Stimulated activated CD8-positive, alpha-beta memory T cell treated with anti-CD3 and anti-CD28 coated beads, Interleukin-12 subunit alpha, Interleukin-12 subunit beta, amount 100 ng/mL, for 24 hours (primary cell): ENCODE measurements around the gene ZC3H15.
"Not testable (repeated sequence)": the region's sequence is repeated elsewhere in the genome, so short reads cannot be mapped to it uniquely, and the experiment has no call there.

Experiments
- DNase-seq: peaks from one replicate; pipeline ENCODE4 v3.0.0-alpha.2; 2020; ENCODE audit errors: extremely low read depth

The ZC3H15 gene

DNA sequence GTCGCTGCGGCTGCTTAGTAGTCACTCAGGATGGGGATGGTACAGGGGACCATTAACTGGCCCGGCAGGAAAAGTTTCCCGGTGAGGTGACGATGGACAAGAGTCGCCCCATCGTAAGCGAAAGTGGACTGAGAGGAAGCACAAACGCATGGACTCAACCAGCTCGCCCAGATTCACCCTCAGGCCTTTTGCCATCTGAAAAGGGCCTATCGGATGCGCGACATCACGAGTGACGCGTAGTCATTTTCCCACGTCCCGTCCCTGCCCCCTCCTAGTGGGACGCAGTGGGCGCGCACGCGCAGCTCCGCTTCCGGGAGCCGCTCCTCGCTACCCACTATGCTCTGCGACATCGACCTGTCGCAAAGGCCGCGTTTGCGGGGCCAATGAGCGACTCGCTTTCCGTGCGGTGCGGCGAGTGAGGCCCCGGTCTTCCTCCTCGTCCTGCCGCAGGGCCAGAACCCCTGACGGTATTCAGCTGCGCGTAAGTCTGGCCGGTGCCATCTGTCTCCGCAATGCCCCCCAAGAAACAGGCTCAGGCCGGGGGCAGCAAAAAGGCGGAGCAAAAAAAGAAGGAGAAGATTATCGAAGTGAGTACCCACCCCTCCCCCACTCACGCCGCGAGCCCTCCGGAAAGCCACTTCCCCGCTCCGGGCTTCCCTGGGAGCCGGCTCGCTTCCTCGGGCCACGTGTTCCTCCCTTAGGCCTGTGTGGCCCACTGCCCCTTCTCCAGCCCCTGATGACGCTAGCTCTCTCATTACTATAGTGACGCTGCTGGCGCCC, at the start of gene ZC3H15:
Gene ZC3H15, plus strand, starts transcription at position 390 of the 780 bp plus-strand sequence. Its CDS starts 123 bp downstream, at position 513.
- DNase-seq = peak; percentile 89

DNA sequence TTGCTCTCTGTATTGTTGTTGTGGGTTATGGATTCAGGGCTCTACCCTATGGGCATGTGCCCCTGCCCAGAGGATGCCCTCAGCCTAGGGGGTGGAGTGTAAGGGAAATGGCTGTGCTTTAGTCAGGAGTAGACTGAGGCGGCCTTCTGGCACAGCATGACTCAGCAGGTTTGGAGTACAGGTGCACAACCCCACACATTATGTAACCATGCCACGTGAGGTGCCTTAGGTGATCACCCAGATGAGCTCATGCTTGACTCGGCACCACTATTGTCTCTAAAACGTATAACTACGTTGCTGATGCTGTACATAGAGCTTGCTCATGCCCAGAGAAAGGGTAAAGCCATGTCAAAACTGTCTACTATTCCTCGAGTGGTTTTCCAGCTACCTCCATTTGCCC, 48.3 kb upstream of the ZC3H15 start:
- DNase-seq = no peak

DNA sequence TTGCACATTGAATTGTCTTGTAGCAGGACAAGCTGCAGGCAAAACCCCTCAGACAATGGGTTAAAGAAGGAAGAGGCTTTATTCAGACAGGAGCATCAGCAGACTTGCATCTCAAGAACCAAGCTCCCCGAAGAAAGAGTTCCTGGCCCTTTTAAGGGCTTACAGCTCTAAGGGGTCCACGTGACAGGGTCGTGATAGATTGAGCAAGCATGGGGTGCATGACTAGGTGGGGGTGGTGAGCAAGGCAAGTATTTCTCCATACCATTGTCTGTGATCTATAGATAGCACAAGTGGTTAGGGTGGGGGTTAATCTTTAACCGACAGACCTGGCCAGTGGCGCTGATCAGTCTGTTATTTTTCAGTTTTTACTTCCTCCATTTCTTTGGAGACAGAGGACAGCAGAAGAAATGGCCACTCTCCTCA, 46.4 kb upstream of the ZC3H15 start:
- not testable (repeated sequence) for DNase-seq

DNA sequence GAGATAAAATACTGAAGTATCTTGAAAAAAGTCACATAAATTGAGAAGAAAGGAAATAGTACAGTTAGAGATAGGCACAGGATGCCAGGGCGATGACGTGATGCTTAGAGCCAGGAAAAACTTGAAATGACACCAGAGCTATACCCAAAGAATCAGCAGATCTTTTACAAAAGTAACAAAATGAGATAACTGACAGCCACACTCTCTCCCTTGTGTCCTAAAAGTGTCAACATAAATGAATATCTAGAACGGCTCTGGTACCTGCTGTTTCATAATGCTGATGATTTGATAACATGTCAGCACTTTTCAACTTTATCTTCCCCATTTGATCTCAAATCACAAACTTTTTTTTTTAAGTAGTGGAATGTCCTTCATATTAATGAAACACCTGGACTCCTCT, 45.6 kb upstream of the ZC3H15 start:
- DNase-seq = no peak

DNA sequence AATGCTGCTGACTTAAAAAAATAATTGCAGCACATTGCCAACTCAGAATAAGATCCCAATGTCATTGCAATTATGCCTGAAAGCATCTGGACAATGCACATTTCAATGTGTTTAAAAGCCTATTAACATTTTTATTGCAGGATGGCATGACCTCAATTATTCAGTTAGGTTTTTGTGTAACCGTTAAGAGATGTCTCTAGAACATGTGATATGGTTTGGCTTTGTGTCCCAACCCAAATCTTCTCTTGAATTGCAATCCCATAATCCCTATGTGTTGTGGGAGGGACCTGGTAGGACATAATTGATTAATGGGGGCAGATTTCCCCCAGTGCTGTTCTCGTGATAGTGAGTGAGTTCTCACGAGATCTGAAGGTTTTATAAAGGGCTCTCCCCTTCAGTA, 43.2 kb upstream of the ZC3H15 start:
- DNase-seq = no peak

DNA sequence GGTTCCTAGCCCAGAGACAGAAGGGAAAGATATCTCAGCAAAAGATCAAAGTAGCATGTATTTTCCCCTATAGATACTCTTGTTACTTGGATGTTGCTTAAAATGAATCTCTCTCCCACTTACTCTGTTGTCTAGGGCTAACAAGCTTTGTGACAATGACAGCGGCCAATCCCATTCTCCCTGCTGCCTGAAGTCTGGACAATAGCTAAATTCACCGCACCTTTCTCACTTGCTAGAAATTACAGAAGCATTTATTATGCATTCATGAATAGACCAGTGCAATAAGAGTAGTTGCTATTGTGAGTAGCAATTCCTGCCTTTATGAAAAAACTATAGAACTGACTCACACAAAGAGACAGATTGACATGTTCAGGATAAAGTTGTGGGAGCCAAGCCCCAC, 42.2 kb upstream of the ZC3H15 start:
- DNase-seq = no peak

DNA sequence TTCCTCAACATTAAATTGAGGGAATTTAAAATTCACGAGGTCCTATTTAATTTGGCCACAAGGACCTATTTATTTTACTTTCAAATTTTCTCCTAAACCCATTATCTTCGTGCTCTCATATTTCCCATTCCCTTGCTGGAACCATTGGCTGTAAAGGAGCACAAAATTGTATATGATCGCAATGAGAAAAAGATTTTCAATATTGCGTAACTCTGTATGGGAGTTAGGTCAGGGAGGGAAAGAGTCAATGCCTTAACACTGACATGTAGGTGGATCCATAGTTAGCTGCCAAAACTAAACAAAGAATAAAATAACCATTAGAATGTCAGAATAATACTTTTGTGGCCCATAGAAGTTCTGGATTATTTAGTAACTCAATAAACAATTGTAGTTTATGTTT, 40.6 kb upstream of the ZC3H15 start:
- DNase-seq = no peak

DNA sequence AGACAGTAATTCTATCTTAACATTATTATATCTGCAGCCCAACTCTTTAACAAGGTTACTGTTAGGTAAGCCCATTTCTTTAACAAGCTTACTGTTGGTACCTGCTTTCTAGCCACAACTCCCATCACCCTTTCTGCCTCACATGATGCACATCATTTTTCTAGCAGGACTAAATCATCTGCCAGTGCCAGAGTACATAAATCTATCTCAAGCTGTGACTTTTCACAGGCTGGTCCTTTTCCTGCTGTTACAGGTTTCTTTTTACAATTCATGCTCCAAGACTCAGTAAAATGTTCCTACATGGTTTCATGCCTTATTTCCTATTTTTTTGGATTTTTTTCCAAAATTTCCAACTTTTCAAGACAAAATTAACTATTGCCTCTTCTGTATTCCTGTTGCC, 30.4 kb upstream of the ZC3H15 start:
- DNase-seq = no peak

DNA sequence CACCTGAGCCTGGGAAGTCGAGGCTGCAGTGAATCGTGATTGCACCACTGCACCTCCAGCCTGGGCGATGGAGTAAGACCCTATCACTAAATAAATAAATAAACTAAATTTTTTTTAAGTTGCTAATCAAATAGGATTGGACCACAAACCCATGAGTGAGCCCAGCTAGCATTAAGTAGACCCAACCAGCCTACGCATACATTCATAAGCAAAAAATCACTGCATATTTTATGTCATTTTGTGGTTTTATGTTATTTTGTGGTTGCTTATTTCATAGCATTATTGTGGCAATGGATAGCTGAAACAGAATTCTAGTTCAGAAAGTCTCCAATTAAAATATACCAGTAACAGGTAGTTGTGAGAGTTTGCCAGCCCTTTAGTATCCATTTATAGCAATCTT, 29.1 kb upstream of the ZC3H15 start:
- DNase-seq = no peak

DNA sequence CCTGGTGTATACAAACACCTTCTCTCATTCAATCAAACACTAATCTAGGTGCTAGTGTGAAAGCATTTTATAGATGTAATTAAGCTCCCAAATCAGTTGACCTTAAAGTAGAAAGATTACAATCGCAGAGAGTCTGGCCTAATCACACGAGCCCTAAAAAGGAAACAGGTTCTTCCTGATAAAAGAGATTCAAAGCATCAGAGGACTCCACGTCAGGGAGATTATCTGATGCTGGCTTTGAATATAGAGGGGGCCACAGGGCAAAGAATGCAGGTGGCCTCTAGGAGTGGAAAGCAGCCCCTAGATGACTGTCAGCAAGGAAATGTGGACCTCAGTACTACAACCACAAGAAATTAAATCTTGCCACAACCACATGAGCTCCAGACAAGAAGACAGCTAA, 28.2 kb upstream of the ZC3H15 start:
- DNase-seq = no peak

DNA sequence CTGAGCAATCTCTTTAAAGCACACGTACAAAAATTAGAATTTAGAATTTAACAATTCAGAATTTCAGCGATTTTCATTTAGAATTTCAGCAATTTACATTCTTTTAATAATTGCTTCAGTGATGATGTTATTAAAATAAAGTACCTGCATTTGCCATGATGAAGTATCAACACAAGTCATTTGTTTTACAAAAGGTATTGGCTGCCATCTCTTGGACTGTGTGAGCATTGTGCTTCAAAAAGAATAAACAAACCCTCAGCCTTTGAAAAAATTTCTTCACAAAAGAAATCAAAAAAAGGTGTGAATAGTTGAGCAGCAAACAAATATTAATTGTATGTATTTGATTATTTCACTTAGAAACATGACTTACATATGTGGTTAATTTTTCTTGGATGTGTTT, 27.1 kb upstream of the ZC3H15 start:
- no peak for DNase-seq

DNA sequence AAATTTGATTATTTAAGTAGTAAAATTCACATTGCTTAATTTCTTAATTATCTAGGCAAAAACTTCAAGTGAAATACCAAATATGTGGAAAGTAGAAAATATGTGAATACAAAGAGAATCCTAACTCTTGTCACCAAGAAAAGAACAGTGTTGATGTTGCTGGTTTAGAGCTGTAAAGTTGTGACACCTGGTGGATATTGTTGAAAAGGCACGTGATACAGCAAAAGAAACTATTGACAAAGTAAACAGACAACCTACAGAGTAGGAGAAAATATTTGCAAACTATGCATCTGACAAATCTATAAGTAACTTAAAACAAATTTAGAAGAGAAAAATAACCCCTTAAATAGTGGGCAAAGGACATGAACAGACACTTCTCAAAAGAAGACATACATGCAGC, 25.6 kb upstream of the ZC3H15 start:
- DNase-seq = no peak

DNA sequence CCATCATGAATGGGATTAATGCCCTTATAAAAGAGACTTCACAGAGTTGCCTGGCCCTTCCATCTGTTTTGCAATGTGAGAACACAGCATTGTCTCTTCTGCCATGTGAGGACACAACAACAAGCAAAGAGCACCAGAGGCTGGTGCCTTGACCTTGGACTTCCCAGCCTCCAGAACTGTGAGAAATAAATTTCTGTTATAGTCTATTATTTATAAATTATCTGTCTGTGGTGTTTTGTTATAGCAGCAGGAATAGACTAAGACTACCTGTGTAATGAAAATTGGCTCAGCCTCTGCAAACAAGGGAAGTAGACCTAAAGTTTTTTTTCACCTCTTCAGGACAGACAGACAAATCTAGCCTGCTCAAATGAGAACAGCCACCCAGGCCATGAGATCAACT, 19.3 kb upstream of the ZC3H15 start:
- no peak for DNase-seq

DNA sequence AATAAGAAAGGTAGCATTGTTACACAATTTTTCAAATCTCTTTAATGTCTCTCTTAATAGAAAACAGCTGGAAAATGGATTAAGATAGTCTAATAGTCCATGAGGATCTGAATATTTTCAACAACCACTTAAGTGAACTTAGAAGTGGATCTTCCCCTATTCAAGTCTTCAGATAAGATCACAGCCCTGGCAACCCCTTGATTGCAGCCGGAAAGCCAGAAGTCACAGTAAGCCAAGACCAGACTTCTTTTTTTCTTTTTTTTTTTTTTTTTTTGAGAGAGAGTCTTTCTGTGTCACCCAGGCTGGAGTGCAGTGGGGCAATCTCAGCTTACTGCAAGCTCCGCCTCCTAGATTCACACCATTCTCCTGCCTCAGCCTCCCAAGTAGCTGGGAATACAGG, 18.6 kb upstream of the ZC3H15 start:
- DNase-seq = no peak

DNA sequence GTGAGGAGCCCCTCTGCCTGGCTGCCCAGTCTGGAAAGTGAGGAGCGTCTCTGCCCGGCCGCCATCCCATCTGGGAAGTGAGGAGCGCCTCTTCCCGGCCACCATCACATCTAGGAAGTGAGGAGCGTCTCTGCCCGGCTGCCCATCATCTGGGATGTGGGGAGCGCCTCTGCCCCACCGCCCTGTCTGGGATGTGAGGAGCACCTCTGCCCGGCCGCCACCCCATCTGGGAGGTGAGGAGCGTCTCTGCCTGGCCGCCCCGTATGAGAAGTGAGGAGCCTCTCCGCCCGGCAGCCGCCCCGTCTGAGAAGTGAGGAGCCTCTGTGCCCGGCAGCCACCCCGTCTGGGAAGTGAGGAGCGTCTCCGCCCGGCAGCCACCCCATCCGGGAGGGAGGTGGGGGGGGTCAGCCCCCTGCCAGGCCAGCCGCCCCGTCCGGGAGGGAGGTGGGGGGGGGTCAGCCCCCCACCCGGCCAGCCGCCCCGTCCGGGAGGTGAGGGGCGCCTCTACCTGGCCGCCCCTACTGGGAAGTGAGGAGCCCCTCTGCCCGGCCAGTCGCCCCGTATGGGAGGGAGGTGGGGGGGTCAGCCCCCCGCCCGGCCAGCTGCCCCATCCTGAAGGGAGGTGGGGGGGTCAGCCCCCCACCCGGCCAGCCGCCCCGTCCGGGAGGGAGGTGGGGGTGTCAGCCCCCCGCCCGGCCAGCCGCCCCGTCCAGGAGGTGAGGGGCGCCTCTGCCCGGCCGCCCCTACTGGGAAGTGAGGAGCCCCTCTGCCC, 13.2 kb upstream of the ZC3H15 start:
- not testable (repeated sequence) for DNase-seq

DNA sequence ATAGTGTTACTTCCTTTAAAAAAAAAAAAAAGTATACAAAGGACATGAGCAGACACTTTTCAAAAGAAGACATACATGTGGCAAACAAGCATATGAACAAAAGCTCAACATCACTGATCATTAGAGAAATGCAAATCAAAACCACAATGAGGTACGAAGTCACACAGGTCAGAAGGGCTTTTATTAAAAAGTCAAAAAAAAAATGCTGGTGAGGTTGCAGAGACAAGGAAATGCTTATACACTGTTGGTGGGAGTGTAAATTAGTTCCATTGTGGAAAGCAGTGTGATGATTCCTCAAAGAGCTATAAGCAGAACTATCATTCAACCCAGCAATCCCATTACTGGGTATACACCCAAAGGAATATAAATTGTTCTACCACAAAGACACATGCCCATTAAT, 11.8 kb upstream of the ZC3H15 start:
- not testable (repeated sequence) for DNase-seq

DNA sequence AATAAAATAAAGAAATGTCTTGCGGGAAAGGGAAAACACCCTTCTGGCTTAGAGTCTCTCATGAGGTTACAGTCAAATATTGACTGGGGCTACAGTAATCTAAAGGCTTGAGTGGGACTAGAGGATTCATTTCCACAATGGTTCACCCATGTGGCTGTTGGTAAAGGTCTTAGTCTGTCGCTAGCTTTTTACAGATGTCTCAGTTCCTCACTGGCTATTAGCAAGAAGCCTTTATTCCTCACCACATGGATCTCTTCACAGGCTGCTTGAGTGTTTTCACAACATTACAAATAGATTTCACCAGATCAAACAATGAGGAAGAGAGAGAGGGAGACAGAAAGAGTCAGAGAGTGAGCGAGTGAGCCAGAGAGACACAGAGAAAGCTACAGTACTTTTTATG, 8.3 kb upstream of the ZC3H15 start:
- DNase-seq = no peak

DNA sequence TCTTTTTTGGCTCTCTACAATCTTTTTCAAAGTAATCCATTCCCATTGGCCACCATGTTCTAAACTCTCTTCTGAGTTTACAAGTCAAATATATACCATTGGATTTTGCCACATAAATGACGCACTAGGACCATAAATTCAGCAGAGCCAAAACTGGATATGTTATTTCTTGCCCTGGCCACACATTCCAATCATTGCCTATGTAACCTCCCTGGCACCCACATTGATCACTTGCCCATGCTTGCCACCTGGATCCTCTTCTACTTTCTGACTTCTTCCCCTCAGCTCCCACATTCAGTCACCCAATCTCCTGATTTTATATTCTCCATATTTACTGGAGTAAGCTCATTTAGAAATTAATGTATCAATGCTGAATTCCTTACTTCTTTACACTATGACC, 5.1 kb upstream of the ZC3H15 start:
- no peak for DNase-seq

DNA sequence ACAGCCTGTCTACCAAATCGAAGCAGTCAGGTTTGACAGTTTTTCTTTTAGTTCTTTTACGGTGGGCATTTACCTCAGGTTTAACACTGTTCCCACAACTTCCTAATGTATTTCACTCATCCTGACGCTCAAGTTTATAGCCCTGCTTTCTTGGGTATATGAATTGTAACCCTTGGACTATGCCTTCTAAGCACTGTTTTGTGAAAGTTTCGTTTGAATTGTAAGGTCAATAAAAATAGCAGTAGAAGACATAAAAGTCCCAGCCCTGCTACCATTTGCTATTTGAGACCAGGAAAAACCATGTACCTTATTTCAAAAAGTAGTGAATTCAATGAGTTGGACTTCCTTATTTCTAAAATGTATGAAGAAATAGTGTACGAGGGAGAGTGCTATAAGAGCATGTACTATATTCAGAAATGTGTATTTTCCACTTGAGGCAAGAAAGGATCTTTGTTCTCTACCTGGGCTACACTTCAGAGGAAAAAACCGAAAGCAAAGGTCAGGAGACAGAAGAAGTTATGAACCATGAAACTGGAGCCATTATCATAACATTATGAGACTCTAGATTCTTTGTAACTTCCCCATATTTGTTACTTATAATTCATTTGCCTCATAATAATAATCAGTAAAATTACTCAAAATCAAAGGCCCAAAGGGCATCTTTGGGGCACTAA, 1.9 kb upstream of the ZC3H15 start:
- DNase-seq = no peak

DNA sequence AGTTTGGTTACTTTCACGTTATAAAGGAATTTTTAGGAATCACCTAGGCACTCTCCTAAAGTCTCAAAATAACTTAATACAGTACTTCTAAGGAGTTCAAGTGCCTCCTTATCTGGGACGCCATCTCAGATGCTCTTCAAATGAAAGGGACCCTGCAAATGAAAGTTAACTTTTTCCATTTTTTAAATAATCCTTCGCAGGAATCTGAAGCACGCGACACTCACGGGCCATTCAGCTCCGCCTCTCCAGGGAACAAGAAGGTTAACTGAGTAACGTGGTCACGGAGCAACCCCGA, 537 bp upstream of the ZC3H15 start:
- DNase-seq = no peak

DNA sequence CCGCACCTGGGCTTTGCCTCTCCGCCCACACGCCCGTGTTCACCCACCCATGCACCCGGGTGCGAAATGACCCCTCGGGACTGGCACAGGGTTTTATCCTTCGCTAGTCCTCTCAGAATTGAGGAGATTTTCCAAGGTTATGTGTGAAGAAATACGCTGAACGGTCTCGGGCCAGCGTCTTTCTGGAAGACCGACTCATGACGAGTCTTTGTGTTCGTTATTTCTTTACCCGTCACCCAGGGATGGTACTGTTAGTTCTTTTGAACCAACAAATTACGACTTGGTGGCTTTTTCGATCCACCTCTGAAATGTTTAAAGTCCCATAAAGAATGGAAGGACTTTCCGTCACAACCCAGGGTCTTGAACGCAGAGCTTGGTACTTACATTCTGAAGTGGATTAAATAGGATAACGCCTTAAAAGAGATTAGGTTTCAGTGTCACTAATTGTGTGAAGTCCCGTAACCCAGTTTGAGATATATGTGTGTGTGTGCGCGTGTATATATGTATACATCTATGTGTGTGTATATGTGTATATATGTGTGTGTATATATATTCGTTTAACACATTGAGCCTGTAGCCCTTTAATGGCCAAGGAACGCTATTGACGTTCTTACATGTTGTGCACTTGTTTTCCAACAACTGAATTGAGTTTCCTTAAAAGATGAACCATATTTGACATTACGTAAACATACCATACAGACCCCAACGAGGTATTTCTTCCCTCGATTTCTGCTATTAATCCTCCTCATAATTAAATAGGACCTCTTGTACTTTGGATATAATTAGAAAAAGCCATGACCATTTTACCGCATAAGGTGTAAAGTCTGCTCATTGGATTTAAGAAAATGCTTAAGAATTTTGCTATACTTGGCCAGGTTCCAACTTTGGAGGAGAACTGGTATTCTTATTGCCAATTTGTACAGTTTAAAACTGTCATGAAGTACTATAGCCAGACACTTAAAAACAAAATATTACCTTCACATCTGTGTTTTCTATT, 889 bp downstream of the ZC3H15 start:
- DNase-seq = no peak
